Epithelial cell of prostate (primary cell): Measurements from ENCODE around the gene S100A4.

Experiments
- DNase-seq: peaks from one replicate; pipeline ENCODE4 v3.0.0-alpha.2; 2011; ENCODE audit warnings: low read depth, low spot score
- H3K27ac ChIP-seq: fragments of 450-650 bp; 2 replicates; pipeline ENCODE4 v1.5.1; 2017; ENCODE audit warnings: mild to moderate bottlenecking

The S100A4 gene

DNA sequence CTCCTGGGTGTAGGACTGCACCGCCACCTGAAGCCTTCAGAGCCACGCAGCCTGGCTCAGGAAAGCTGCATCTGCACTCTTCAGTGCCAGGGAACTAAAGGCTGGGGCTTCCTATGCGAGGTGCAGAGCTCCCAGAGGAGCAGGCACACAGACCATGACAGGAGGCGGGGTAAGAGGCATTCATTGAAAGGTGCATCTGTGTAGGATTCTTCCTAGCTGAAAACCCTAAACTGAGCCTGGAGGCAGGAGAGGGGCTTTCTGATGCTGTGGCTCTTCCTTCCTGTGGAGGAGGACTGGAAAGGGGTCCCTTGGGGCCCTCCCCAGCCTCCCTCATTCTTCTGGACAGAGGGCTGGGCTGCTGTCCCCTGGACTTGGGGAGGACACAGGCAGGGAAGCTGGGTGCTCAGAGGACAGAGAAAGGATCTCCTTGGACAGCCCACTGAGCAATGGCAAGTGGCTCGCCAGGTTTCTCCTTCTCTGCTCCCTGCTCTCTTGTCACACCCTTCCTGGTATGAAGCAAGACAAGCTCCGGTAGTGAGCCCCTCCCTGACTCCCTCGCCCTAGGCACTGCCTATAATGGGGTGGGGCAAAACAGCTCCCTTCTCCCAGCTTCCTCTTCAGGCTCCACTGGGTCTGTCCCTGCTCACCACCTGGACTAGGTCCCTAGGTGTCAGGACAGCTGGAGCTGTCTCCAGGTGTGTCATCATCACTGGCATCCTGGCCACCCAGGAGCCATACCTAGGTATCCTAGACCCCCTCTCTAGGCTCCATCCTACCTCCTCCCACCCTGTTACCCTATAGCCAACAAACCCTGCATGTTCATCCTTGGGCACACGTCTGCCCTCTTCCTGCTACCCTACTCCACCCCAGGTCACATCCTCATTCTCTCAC lies 29.9 kb downstream of the S100A4 start:
- peak overlapping the region; percentile 84 for H3K27ac ChIP-seq
- DNase-seq: no peak

DNA sequence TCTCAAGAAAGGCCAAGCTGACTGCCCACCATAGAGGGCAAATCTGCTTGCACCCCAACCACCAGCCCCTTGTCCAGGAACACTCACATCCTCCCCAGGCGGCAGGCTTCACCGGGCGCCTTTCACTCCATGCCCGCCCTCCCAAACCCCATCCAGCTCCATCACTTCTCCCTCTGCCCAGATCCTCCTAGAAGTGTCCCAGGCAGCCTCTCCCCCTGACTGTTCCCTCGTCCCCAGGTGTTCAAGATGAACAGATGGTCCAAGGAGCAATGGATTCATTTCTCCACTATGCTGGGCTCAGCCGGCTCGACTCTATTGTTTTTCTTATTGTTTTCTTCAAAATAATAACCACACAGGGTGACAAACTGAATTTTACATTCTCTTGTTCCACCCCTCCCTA lies 31.9 kb downstream of the S100A4 start:
- no peak for DNase-seq
- H3K27ac ChIP-seq: no peak overlapping the region

DNA sequence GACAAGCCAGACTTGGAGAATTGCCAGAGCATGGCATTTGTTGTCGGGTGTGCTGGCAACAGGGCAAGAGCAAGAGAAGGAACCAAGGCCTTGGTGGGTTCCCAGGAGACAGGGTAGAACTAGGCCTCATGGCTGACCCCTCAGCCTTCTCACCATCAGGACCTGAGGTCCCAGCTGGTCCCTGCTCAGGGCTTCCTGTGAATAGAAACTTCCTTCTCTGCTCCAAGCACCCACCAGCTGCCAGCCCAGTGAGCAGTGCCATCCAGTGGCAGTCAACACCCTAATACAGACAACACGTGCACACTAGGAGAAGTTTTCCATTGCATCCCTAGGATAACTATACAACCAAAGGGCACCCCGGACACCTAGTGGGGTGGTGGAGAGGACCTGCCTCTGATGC lies 32.6 kb downstream of the S100A4 start:
- no peak for DNase-seq
- H3K27ac ChIP-seq: no peak overlapping the region

DNA sequence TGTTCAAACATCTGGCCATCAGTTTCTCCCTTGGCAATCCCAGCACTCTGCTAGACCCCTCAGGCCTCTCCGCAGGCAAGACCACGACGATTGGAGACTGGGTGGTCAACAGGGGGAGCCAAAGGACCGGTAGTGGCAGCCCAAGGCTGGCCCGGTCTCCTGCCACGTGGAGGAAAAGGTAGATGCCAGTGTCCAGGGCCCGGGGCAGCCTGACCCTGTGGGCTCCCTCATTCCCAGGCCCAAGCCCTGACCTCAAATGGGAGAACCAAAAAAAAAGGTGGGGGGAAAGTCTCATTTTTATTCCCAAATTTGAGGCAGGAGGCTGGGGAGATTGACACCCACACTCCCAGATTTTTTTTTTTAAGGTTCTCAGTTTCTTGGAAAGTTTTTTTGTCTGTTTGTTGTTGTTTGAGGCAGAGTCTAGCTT lies 34.6 kb downstream of the S100A4 start:
- no peak for DNase-seq
- peak overlapping the region; percentile 4 for H3K27ac ChIP-seq

DNA sequence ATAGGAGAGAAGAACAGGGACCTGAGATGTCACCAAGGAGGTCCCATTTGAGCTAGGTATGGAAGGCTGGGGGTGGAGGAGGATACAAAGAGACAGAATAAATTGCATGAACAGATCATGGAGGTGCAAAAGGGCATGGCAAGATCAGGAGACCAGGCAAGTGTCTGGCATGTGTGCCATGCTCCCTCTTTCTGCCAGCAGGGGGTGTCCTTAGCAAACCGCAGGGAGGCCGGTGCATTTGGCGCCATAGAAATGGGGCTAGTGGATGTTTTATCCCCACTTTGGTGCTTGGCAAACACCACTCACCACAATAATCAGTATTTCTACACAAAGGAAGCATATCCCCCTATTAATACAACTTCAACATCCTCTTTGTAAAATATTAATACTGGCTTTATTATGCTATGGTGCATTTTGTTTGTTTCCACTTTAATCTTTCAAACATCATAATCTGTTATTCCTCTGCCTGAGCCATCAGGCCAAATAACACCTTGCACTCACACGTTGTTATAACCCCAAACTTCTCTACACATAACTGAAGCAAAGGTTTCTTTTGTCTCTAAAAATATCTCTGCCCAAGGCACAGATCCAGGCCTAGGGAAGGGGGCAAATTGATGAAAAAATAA lies 35.8 kb downstream of the S100A4 start:
- no peak for DNase-seq

DNA sequence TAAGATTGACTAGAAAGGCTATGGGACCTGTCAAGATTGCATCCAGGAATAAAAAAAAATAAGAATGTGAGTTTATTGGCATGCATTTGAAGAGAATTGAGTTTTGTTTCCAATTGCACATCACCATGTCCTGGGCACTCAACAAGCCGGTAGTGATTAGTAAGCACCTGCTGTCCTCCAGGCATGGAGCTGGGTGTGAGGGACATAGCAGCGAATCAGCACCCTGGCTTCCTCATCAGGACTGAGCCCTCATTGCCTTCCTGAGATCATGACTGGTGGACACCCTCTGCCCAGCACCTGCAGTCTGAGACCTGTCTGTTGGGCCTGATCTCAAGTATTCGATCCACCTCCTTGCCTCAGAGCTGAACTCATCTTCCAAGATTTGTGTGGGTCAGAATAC lies 36.6 kb downstream of the S100A4 start:
- peak overlapping the region; percentile 8 for H3K27ac ChIP-seq
- no peak for DNase-seq

More for the DNA sequence above, 35.8 kb downstream of the S100A4 start:
- H3K27ac ChIP-seq: peak overlapping the region; percentile 8

DNA sequence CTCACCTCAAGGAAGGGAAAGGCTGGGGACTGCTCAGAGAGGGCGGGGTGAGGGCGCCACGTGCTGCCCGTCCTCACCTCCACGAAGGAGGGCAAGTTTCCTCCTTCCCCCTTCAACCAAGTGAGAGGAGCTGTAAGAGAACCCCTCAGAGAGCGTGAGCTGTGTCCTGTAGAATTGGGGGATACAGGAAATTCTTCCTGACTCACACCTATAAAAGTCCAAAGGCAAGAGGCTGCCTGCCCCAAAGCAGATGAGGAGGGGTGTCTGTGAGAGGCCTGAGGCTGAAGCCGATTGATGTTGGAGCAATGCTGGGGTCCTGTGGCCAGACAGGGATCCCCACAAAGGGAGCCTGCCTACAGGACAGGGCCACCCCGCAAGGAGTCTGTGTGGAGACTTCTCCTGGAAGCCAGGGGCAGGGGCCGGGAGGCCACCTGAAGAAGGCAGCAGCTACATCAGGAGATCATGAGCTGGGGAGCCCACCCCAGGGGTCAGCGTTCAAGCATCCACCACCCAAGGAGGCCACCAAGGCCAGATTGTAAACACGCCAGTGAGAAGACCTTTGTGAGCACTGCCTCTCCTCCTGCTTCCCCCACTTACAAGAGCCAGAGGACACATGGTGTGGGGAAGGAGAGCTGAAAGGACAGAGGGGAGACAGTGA lies 37.6 kb downstream of the S100A4 start:
- no peak for DNase-seq
- H3K27ac ChIP-seq: no peak overlapping the region

DNA sequence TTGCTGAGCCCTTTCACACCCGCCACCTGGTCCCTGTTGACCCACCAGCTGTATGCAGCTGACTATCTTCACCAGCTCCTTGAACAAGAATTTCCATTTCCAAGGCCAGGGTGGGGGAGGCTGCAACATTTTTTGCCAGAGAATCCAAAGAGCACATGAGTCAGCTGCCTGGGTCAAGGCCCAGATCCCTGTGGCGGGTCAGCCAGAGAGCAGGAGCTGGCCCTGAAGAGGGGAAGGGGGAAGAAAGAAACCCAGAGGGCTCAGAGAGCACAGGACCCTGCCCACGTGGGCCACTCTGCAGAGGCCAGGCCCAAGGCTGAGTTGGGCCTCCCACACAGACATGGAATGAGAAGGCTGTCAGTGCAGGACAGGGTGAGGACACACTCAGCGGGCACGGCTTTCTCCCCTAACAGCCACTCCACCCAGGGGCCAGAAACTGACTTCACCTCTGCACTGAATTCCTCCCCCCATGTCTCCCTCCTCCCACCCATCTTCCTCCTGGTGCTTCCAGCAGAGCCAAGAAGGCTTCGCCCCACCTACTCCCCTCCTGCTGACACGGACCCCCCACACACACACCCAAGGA lies 38.7 kb downstream of the S100A4 start:
- H3K27ac ChIP-seq: no peak overlapping the region
- no peak for DNase-seq

DNA sequence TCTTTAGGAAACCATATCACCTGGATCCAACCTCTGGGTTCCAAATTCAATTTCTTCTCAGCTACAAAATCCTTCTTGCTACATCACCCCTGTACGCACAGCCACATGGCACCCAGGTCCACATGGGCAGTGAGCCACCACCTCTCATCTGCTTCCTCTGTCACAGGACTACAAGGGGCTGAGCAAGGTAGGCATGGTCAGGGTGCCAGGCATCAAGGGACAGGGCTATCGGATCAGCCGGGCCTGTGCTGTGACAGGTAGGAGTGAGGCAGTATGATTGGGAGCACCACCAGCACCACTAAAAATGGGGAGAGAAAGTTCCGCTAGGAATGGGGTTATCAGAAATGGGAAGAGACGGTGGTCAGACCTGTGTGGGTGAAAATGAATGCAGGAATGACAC lies 39.2 kb downstream of the S100A4 start:
- no peak for DNase-seq
- H3K27ac ChIP-seq: no peak overlapping the region

DNA sequence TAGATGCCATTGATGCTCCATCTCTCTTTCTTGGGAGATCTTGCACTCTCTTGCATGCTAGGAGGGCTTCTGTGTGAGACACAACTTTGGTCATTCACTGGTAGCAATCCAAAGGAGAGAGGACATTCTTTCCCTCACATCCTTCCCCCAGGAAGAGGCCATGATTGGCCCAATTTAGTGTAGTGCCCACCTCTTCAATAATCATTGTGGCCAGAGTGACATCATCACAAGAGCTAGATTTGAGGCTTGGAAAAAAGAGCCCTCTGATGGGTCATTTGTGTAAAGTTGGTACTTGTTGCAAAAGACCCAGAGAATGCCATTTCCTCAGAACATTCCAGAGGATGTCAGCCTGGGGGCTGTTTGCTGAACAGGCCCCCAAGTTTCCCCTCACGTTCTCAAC lies 40.0 kb downstream of the S100A4 start:
- H3K27ac ChIP-seq: no peak overlapping the region
- DNase-seq: no peak

DNA sequence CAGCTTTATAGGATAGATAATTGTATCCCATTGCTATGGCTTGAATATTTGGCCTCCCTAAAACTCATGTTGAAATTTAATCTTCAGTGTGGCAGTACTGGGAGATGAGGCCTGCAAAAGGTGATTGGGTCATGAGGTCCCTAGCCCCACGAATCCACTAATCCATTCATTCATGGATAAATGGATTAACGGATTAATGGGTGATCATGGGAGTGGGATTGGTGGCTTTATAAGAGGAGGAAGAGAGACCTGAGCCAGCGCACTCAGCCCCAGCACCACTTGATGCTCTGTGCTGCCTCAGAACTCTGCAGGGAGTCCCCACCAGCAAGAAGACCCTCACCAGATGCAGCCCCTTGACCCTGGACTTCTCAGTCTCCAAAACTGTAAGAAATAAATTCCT lies 41.8 kb downstream of the S100A4 start:
- no peak for DNase-seq
- H3K27ac ChIP-seq: no peak overlapping the region

DNA sequence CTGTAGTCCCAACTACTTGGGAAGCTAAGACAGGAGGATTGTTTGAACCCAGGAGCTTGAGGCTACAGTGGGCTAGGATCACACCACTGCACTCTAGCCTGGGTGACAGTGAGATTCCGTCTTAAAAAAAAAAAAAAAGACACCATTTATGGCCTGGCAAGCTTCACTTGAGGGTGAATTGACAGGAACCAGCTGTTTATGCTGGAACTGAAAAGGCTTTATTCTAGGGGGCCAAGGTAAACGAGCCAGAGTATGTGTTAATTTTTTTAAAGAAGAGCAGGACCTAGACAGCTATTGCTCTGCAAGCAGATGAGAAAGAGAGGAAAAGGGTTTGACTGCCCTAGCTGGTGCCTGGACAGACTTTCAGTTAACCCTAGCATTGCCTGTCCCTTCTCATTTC lies 46.9 kb downstream of the S100A4 start:
- no peak overlapping the region for H3K27ac ChIP-seq
- DNase-seq: no peak

DNA sequence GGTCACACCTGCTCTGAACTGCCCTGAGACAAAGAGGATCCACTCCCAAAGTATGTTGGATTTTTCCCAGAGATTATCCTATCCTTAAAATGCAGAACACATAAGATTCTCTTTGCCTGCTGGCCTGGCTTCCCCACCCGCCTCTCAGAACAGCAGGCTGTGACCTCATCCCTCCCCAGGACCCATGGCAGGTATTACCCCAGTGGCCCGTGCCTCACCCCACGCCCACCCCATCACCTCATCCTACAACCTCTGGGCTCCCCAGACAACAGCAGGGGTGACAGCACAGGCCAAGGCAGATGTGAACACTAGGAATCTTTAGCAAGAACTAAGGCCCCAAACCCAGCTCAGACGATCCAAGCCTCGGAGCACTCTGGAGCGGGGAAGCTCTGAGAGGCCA lies 50.1 kb downstream of the S100A4 start:
- no peak for DNase-seq
- no peak overlapping the region for H3K27ac ChIP-seq

DNA sequence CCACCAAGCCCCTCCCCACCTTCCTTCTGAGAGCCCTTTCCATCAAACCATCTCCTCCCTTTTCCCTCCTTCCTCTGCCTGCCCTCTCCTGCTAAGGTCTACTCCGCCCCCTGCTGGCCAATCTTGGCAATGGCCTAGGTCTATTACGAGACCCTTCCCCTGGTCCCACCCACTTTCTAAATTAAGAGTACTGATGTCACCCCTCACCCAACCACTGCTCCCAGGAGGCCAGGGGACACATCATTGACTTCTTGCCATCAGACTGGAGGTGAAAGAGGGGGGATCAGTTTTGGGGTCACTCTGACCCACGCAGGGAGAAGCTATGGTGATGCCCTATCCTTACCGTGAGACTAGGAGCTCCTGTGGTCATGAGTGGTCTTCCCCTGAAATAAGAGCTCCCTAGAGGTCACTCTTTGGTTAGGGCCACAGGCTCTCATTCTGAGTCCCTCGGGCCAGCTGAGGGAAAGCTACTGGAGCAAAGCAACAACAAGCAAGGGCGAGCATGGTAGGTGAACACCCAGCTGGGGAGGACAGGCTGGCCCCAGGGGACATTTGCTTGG lies 50.5 kb downstream of the S100A4 start:
- no peak overlapping the region for H3K27ac ChIP-seq
- DNase-seq: no peak
